Activated naive CD8-positive, alpha-beta T cell treated with anti-CD3 and anti-CD28 coated beads, Interleukin-2, amount 50 U/mL, for 24 hours (primary cell): ENCODE data around the gene JAML.
A peak's percentile ranks its signal among the peaks of the same experiment; 100 is the strongest.

Experiments used
- ATAC-seq: fragments of 150-1000 bp; cut with Tn5 transposase; one replicate; pipeline ENCODE4 v1.10.0; 2021
- DNase-seq: peaks from one replicate; pipeline ENCODE4 v3.0.0; 2021
- H3K27ac Mint-ChIP-seq: one replicate; pipeline ENCODE4 v1.8.0; 2021; ENCODE audit warnings: mild to moderate bottlenecking, mixed read lengths
- H3K27me3 Mint-ChIP-seq: one replicate; pipeline ENCODE4 v1.8.0; 2021; ENCODE audit warnings: mixed read lengths
- H3K36me3 Mint-ChIP-seq: one replicate; pipeline ENCODE4 v1.8.0; 2021; ENCODE audit warnings: low read depth, mixed read lengths
- H3K4me1 Mint-ChIP-seq: one replicate; pipeline ENCODE4 v1.8.0; 2021; ENCODE audit warnings: mixed read lengths
- H3K4me3 Mint-ChIP-seq: one replicate; pipeline ENCODE4 v1.8.0; 2021; ENCODE audit warnings: mild to moderate bottlenecking, moderate library complexity, mixed read lengths
- H3K9me3 Mint-ChIP-seq: one replicate; pipeline ENCODE4 v1.8.0; 2021; ENCODE audit warnings: mixed read lengths

The JAML gene

DNA sequence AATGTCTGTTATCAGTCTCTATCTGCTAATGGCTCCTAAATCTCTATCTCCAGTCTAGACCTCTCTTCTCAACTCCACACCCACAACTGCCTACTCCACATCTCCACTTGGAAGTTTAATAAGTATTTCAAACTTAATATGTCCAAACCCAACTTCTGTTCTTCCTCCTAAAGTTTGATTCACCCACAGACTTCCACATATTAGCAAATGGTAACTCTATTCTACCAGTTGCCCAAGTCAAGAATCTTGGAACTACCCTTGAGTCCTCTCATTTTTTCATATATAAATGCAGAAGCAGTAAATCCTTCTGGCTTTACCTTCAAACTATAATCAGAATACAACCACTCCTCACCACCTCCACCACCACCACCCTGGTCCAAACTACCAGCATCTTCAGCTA, 6.7 kb upstream of the JAML start:
- Mint-ChIP-seq H3K4me3 (no peak overlapping the region), H3K9me3 (peaks cover 2% of the 10 kb centered on the region), H3K36me3 (peaks cover 61% of the 10 kb centered on the region), H3K27me3 (no peaks in the 10 kb centered on the region), H3K4me1 (peaks cover 7% of the 10 kb centered on the region), H3K27ac (no peak overlapping the region)
- DNase-seq (no peak), ATAC-seq (no peak)

DNA sequence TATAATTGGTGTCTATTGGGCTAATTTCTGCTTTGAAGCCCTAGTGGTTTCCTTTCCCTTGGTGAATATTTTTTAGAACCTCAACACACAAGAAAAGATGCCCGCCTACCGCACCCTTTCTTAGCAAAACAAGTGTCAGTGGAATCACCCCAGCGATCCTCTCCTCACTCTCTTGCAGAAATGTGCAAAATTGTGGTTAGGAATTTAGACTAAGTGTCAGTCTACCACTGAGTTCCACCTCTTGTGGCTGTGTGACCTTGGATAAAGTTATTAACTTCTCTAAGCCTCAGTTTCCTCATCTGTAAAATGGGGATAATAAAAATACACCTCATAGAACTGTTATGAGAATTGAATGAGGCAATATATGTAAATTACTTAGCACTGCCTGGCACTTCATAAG, 5.3 kb upstream of the JAML start:
- Mint-ChIP-seq H3K27me3 (no peaks in the 10 kb centered on the region), H3K9me3 (peaks cover 11% of the 10 kb centered on the region), H3K4me1 (no peaks in the 10 kb centered on the region), H3K27ac (no peak overlapping the region), H3K4me3 (peak overlapping the region; percentile 33), H3K36me3 (peaks cover 63% of the 10 kb centered on the region)
- DNase-seq (no peak), ATAC-seq (peak; percentile 9)

DNA sequence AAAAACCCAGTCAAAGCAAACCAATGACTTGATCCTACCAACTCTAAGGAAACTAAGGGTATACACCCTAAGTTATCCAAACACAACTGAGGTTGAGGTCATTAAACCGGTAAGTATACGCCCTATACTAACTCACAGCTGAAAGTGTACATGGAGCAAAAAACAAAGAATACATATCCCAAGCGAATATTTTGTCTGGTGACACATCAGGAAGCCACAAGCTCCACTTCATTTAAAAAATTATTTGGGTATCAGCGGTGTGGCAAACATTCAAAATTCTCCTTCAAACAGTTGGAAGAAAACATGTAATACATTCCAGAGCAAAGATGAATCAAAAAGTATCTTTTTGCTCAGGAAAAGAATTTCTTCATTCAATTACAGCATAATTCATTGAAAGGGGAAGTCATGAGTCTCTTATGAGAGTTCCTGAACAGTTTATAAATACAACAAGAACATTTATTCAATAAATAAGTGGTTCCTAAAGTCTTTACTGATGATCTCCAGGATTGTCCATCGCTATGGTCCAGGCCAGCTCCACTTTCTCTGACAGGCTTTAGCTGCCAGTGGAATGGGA, 4.5 kb upstream of the JAML start:
- Mint-ChIP-seq H3K9me3 (peaks cover 11% of the 10 kb centered on the region), H3K27me3 (no peaks in the 10 kb centered on the region), H3K27ac (no peak overlapping the region), H3K36me3 (peaks cover 62% of the 10 kb centered on the region), H3K4me3 (peak overlapping the region; percentile 33), H3K4me1 (no peaks in the 10 kb centered on the region)
- no peak for ATAC-seq
- DNase-seq, result no peak

DNA sequence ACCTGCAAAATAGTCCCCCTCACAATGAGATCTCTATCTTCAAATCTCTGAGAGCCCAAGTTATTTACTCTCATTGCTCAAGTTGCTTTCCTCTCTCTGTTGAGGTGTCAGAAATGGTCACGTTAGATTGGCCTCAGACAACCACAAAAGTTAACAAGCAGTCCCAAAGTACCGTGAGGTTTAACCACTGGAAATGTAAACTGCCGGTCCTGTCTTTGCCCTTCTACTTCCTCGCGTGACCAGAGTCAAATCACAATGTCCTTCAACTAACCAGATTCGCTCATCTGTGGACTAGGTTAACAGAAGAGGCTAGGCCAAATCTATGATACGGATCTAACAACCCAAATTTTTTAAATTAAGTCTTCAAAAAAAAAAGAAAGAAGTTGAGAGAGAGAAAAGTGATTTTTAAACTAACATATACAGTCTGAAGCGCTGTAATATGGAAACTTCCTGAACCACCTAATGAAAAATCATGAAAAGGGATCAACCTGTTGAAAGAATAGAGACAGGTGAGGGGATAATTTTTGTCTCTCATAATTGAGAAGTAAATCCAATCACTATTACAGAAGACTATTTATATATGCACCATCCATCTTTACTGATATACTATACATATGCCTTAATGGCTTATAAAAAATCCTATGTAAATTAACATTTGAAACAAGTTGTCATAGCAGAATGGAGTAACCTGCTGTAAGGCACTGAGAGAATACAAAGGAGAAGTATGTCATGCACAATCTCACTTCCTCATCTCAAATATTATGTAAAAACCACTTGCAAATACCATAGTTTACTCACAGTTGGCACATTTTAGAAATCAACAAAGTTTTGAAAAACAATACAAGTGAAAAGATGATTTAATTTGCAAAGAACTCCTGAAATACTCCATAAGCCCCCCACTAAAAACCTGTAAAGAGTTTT, 3.3 kb upstream of the JAML start:
- DNase-seq, result no peak
- no peaks in the 10 kb centered on the region for H3K27me3 Mint-ChIP-seq
- H3K36me3 Mint-ChIP-seq, result peaks cover 59% of the 10 kb centered on the region
- peaks cover 8% of the 10 kb centered on the region for H3K4me1 Mint-ChIP-seq
- no peak overlapping the region for H3K27ac Mint-ChIP-seq
- peak overlapping the region; percentile 59 for H3K4me3 Mint-ChIP-seq
- peaks cover 11% of the 10 kb centered on the region for H3K9me3 Mint-ChIP-seq
- peak; percentile 3 for ATAC-seq

DNA sequence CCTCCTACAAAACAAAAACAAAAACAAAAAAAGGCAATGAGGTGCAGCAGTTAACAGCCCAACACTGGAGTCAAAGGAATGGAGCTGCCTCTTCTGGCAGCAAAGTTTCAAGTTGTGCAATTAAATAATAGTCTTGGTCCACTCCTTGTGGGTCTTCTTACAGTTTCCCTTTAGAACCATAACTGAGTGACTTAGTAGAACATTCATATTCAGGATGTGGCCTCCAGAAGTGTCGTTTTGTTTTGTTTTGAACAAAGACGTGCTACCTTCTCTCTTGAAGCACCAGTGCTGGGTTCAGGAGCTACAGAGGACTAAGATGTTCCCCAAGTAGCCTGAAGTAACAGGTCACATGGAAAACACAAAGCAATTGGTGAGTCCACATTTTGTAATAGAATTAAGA, 2.0 kb upstream of the JAML start:
- peaks cover 11% of the 10 kb centered on the region for H3K9me3 Mint-ChIP-seq
- peaks cover 22% of the 10 kb centered on the region for H3K4me1 Mint-ChIP-seq
- H3K4me3 Mint-ChIP-seq, result peak overlapping the region; percentile 59
- H3K27ac Mint-ChIP-seq, result no peak overlapping the region
- peak; percentile 5 for DNase-seq
- no peak for ATAC-seq
- no peaks in the 10 kb centered on the region for H3K27me3 Mint-ChIP-seq
- peaks cover 63% of the 10 kb centered on the region for H3K36me3 Mint-ChIP-seq

DNA sequence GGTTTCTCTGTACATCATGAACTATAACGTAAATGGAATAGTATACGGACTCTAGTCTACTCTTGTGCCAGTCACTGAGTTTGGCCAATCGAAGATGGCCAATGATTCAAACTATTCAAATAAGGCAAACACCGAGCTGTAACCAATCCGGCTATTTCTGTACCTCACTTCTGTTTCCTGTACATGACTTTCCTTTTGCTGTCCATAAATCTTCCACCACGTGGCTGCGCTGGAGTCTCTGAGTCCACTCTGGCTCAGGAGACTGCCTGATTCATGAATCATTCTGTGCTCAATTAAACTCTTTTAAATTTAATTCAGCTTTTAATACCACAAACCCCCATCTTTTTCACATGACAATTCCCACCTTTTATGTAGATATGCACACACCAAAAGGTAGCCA, 1.5 kb upstream of the JAML start:
- Mint-ChIP-seq H3K4me1 (peaks cover 27% of the 10 kb centered on the region), H3K36me3 (peaks cover 67% of the 10 kb centered on the region), H3K27ac (no peak overlapping the region), H3K9me3 (peaks cover 11% of the 10 kb centered on the region), H3K4me3 (peak overlapping the region; percentile 59), H3K27me3 (no peaks in the 10 kb centered on the region)
- no peak for ATAC-seq
- DNase-seq, result peak; percentile 32

DNA sequence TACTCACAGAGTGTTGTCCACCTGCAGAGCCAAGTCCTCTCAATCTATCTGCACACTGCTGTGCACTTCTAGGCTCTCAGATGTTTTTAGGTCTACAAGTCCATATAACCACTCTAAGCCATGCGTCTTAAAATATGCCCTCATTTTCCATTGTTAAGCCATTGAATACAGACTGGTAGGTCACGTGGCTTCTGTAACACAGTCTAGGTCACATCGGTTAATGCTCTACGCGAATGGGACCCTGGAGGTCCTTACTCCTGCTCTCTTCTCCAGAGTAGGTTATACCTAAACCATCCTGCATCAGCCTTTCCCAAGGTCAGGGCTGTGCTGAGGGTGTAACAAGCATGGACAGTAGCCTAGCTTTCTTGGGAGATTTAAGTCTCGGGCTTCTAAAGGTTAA, 819 bp downstream of the JAML start:
- Mint-ChIP-seq H3K4me1 (peaks cover 50% of the 10 kb centered on the region), H3K4me3 (peak overlapping the region; percentile 92), H3K27me3 (no peaks in the 10 kb centered on the region), H3K9me3 (peaks cover 11% of the 10 kb centered on the region), H3K36me3 (peaks cover 87% of the 10 kb centered on the region), H3K27ac (no peak overlapping the region)
- ATAC-seq (peak; percentile 44), DNase-seq (no peak)

DNA sequence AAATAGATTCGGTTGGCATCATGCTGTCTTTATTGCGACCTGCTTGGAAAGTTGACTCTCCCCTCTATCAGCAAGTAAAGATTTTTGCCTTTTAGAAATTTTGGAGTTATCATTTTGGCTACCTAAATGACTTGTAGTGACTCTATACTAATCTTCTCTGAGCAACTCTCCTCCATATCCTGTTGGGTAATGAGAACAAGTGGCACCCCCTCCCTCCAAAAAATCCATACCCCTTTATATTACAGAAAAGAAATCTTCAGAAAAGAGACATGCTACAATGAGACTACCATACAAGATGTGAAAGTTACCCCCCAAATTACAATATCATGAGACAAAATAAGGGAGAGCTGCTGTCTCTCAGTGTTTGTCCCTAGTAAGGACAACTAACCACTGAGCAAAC, 1.2 kb downstream of the JAML start:
- H3K27ac Mint-ChIP-seq, result no peak overlapping the region
- peaks cover 54% of the 10 kb centered on the region for H3K4me1 Mint-ChIP-seq
- peak overlapping the region; percentile 92 for H3K4me3 Mint-ChIP-seq
- H3K9me3 Mint-ChIP-seq, result peaks cover 11% of the 10 kb centered on the region
- ATAC-seq (no peak), DNase-seq (no peak)
- H3K36me3 Mint-ChIP-seq, result peaks cover 90% of the 10 kb centered on the region
- H3K27me3 Mint-ChIP-seq, result no peaks in the 10 kb centered on the region

DNA sequence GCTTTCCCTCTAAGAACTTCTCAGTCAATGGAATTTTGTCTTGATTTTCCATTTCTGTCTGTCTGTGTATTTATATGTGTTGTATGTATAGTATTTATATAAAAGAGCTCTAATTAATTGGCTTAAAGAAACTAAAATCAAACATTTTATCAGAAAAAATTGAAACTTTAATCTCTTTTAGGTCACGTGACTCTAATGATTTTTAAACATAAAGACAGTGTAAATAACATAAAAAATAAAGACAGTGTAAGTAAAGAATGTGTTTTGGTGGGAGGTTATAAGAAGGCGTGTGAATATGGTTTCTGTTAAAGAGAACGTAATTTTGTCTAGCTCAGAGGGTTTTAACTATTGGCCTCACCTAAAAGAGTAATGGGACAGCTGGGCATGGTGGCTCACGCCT, 2.4 kb downstream of the JAML start:
- peaks cover 65% of the 10 kb centered on the region for H3K4me1 Mint-ChIP-seq
- DNase-seq (no peak), ATAC-seq (no peak)
- H3K27me3 Mint-ChIP-seq, result no peaks in the 10 kb centered on the region
- peaks cover 88% of the 10 kb centered on the region for H3K36me3 Mint-ChIP-seq
- peak overlapping the region; percentile 92 for H3K4me3 Mint-ChIP-seq
- peaks cover 11% of the 10 kb centered on the region for H3K9me3 Mint-ChIP-seq
- H3K27ac Mint-ChIP-seq, result no peak overlapping the region

DNA sequence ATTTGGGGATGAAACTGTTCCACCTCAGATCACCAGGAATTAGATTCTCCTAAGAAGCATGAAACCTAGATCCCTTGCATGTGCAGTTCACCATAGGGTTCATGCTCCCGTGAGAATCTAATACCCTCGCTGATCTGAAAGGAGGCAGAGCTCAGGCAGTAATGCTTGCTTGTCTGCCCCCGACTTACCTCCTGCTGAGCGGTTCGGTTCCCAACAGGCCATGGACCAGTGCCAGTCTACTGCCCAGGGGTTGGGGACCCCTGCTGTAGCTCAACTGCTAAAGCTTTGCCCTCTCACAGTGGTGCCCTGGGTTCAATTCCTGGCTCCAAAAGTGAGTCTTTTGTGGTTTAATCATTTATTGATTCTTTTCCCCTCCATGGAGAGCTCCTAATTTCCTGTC, 3.4 kb downstream of the JAML start:
- Mint-ChIP-seq H3K4me3 (peak overlapping the region; percentile 92), H3K36me3 (peaks cover 79% of the 10 kb centered on the region), H3K4me1 (peaks cover 75% of the 10 kb centered on the region), H3K9me3 (peaks cover 9% of the 10 kb centered on the region), H3K27me3 (no peaks in the 10 kb centered on the region), H3K27ac (no peak overlapping the region)
- DNase-seq, result no peak
- ATAC-seq, result no peak

DNA sequence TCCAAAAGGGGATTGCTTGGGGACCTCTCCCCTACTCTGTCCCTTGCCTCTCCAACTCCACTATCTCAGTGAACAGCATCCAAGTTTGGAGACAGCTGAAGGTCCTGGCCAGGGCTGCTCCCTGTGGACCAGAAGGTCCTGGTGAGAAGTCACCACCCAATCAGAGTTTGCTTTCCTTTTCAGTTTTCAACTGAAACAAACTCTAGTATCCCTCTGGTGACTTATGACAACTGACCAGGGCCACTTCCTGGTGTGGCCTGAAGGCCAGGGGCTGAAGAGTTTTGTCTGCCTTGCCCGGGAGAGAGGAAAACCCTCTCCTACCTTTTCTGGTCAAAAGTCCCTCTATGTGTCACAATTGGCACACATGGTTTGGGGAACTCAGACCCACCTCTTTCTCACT, 5.1 kb downstream of the JAML start:
- no peak for ATAC-seq
- H3K27ac Mint-ChIP-seq, result no peak overlapping the region
- no peaks in the 10 kb centered on the region for H3K27me3 Mint-ChIP-seq
- H3K4me1 Mint-ChIP-seq, result peaks cover 92% of the 10 kb centered on the region
- no peaks in the 10 kb centered on the region for H3K9me3 Mint-ChIP-seq
- peaks cover 73% of the 10 kb centered on the region for H3K36me3 Mint-ChIP-seq
- peak overlapping the region; percentile 92 for H3K4me3 Mint-ChIP-seq
- DNase-seq, result no peak

DNA sequence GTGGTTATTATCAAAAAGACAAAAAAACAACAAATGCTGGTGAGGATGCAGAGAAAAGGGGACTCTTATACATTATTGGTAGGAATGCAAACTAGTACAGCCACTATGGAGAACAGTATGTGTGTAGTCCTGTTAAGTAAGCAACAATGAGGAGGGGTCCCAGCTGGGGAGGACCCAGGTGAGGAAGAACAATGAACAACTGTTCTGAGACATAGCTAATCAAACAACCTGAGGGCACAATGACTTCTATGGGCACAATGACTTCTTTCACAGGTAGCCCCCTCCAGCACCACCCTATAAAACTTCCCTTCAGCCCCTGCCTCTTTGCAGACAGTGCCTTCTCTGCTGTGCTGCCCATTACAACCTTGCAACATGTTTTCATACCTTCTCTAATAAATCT, 5.6 kb downstream of the JAML start:
- no peak for DNase-seq
- H3K27me3 Mint-ChIP-seq, result no peaks in the 10 kb centered on the region
- H3K27ac Mint-ChIP-seq, result no peak overlapping the region
- H3K9me3 Mint-ChIP-seq, result no peaks in the 10 kb centered on the region
- no peak for ATAC-seq
- peaks cover 74% of the 10 kb centered on the region for H3K36me3 Mint-ChIP-seq
- peaks cover 97% of the 10 kb centered on the region for H3K4me1 Mint-ChIP-seq
- peak overlapping the region; percentile 92 for H3K4me3 Mint-ChIP-seq

DNA sequence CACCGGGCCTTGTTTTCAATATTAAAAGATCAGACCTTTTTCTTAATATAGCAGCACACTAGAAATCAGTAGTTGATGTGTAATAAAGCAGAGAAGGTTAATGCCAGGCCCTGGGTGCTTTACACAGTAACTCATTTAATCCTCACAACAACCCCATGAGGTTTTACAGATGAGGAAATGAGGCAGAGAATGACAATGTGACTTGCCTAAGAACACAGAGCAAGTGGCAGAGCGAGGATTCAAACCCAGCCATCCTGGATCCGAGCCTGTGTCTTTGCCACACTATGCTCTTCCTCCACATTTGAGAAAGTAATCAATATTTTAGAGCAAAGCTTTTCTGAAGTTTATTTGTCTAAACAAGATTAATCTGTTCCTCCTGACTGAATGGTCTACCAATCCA, 7.2 kb downstream of the JAML start:
- Mint-ChIP-seq H3K36me3 (peaks cover 77% of the 10 kb centered on the region), H3K27ac (no peak overlapping the region), H3K27me3 (no peaks in the 10 kb centered on the region), H3K4me1 (peaks cover 100% of the 10 kb centered on the region), H3K9me3 (no peaks in the 10 kb centered on the region), H3K4me3 (peak overlapping the region; percentile 92)
- DNase-seq (no peak), ATAC-seq (peak; percentile 71)

DNA sequence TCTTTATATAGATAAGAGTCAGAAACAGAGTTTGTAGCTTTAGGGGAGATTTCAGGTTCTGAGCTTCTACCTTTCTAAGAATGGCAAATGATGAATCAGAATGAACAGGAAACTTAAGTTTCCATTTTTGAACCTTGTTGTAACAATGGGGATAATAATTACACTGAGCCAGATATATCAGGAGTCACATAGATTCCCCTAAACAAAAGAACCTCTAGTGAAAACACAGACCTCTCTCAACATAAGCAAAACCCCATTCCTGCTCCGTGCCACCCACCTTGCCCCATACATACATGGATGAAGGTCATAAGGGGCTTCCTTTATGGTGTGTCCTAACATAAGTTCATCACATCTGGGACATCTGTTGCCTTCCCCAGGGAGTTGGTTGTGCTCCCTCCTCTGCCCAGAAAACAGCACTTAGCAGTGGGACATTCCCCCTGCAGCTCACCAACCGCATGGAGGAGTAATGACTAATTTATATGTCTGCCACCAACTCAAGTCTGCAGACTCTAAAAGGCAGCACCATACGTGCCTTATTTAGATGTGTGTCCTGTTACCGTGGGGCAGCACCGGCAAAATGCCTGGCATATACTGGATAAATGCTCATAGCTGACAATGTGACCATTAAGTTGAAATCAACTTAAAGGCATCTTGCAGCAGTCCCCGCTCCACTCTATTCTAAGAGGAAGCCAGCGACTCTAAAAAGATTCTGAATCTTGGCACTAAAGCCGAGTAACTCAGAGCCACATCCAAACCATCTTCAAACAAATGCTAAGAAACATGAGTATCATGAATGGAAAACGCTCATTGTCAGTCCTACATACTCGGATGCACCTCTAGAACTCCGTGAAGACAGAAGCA, 8.0 kb downstream of the JAML start:
- H3K27ac Mint-ChIP-seq, result no peak overlapping the region
- H3K4me3 Mint-ChIP-seq, result peak overlapping the region; percentile 92
- ATAC-seq (peak; percentile 76), DNase-seq (peak; percentile 61)
- H3K36me3 Mint-ChIP-seq, result peaks cover 77% of the 10 kb centered on the region
- peaks cover 100% of the 10 kb centered on the region for H3K4me1 Mint-ChIP-seq
- H3K27me3 Mint-ChIP-seq, result no peaks in the 10 kb centered on the region
- H3K9me3 Mint-ChIP-seq, result no peaks in the 10 kb centered on the region
